Measurements from ENCODE around the gene TPRKB. TPM values are rescaled to one million over a fixed set of nuclear protein-coding genes. Genes with fewer than 3 reads are reported as not detected.

Gene TPRKB
- polyA plus RNA-seq, 1 donor (not counting 4 experiments of a cell fraction or from before 2014, with no cell fraction given), result 58.4 TPM

GRCh38 chr2:73749314-73749713 lies 12.2 kb upstream of the TPRKB start:
- Histone ChIP-seq H4K20me1 (ENCODE audit: control insufficient read depth, extremely low read depth, insufficient read depth, low read length) (no peaks in the 10 kb centered on the region), H3K27me3 (ENCODE audit: control insufficient read depth, extremely low read depth, insufficient read depth, low read length) (no peaks in the 10 kb centered on the region), H3K4me3 (ENCODE audit: control insufficient read depth in 2 of 3, extremely low read depth in 1 of 3, insufficient read depth in 2 of 3, low read depth in 1 of 3, low read length in 3 of 3) (no peak overlapping the region), H3K4me1 (ENCODE audit: control insufficient read depth, extremely low read depth, insufficient read depth, low read length) (no peaks in the 10 kb centered on the region), H2AFZ (ENCODE audit: control insufficient read depth, low read length) (no peak overlapping the region), H3K9ac (ENCODE audit: control insufficient read depth, extremely low read depth, insufficient read depth, low read length) (no peak overlapping the region), H3K36me3 (ENCODE audit: control insufficient read depth in 2 of 2, extremely low read depth in 1 of 2, insufficient read depth in 2 of 2, low read length in 2 of 2) (peaks cover 25 to 38% of the 10 kb centered on the region in 2 experiments), H3K9me3 (ENCODE audit: control insufficient read depth, low read depth, low read length) (no peaks in the 10 kb centered on the region), H3K27ac (ENCODE audit: control insufficient read depth, insufficient read depth, low read length) (no peak overlapping the region), H3K79me2 (ENCODE audit: control insufficient read depth, insufficient read depth, low read length) (no peaks in the 10 kb centered on the region), H3K9me1 (ENCODE audit: control insufficient read depth, extremely low read depth, insufficient read depth, low read length) (no peaks in the 10 kb centered on the region), H3K4me2 (ENCODE audit: control insufficient read depth, extremely low read depth, insufficient read depth, low read depth, low read length) (no peak overlapping the region)
- dilution Hi-C loops (cut with MboI; ENCODE audit: extremely low pct_ligation_motif_present, low sequenced_read_pairs), result no loop called here
- no peak for DNase-seq (ENCODE audit: low read depth, low spot score)
- no peak for FAIRE-seq
- TF ChIP-seq CTCF (optimal IDR thresholded peaks at IDR 0.05 in 1 of 3, IDR thresholded peaks at IDR 0.05 in 1 of 3, conservative IDR thresholded peaks at IDR 0.05 in 1 of 3; ENCODE audit: extremely low read depth in 1 of 3, insufficient read depth in 2 of 3, low read length in 3 of 3) (no peak), EZH2 (IDR thresholded peaks at IDR 0.05; ENCODE audit: low read length) (no peak)

GRCh38 chr2:73746877-73747208 lies 9.7 kb upstream of the TPRKB start:
- Histone ChIP-seq H2AFZ (ENCODE audit: control insufficient read depth, low read length) (no peak overlapping the region), H3K9ac (ENCODE audit: control insufficient read depth, extremely low read depth, insufficient read depth, low read length) (no peak overlapping the region), H3K4me3 (ENCODE audit: control insufficient read depth in 2 of 3, extremely low read depth in 1 of 3, insufficient read depth in 2 of 3, low read depth in 1 of 3, low read length in 3 of 3) (no peak overlapping the region), H3K36me3 (ENCODE audit: control insufficient read depth in 2 of 2, extremely low read depth in 1 of 2, insufficient read depth in 2 of 2, low read length in 2 of 2) (peaks cover 18 to 21% of the 10 kb centered on the region in 2 experiments), H4K20me1 (ENCODE audit: control insufficient read depth, extremely low read depth, insufficient read depth, low read length) (no peaks in the 10 kb centered on the region), H3K4me1 (ENCODE audit: control insufficient read depth, extremely low read depth, insufficient read depth, low read length) (no peaks in the 10 kb centered on the region), H3K4me2 (ENCODE audit: control insufficient read depth, extremely low read depth, insufficient read depth, low read depth, low read length) (no peak overlapping the region), H3K27ac (ENCODE audit: control insufficient read depth, insufficient read depth, low read length) (no peak overlapping the region), H3K79me2 (ENCODE audit: control insufficient read depth, insufficient read depth, low read length) (no peaks in the 10 kb centered on the region), H3K9me3 (ENCODE audit: control insufficient read depth, low read depth, low read length) (no peaks in the 10 kb centered on the region), H3K27me3 (ENCODE audit: control insufficient read depth, extremely low read depth, insufficient read depth, low read length) (no peaks in the 10 kb centered on the region), H3K9me1 (ENCODE audit: control insufficient read depth, extremely low read depth, insufficient read depth, low read length) (no peaks in the 10 kb centered on the region)
- dilution Hi-C loops (cut with MboI; ENCODE audit: extremely low pct_ligation_motif_present, low sequenced_read_pairs), result no loop called here
- TF ChIP-seq EZH2 (IDR thresholded peaks at IDR 0.05; ENCODE audit: low read length) (no peak), CTCF (optimal IDR thresholded peaks at IDR 0.05 in 1 of 3, IDR thresholded peaks at IDR 0.05 in 1 of 3, conservative IDR thresholded peaks at IDR 0.05 in 1 of 3; ENCODE audit: extremely low read depth in 1 of 3, insufficient read depth in 2 of 3, low read length in 3 of 3) (no peak)
- DNase-seq (ENCODE audit: low read depth, low spot score), result no peak
- FAIRE-seq, result no peak
